Subcutaneous adipose tissue (tissue), 4 donors: Measurements from ENCODE around the gene ZNF407. TPM values are rescaled to one million over a fixed set of nuclear protein-coding genes. Genes with fewer than 3 reads are reported as not detected.

Experiments
- CTCF ChIP-seq: fragments of 450-650 bp; IDR thresholded peaks from one replicate; pipeline ENCODE4 v1.5.1; 2016; ENCODE audit warnings: low read depth, mild to moderate bottlenecking, control low read depth, antibody characterized with exemption, moderate library complexity
- total RNA-seq, 4 donors: library from RNA; depleted of rRNA; stranded (reverse); fragments of >200 nt; gene quantifications; one replicate each; pipeline ENCODE4 v1.1.0, GENCODE V29; 2016

The ZNF407 gene
- total RNA-seq, 4 donors from 2014 or later = 16.0 to 24.3 (median 19.6) TPM

- no peak for TF ChIP-seq CTCF
Observed at GRCh38 chr18:74994502-74995418, 397.1 kb downstream of the ZNF407 start.

- no peak for TF ChIP-seq CTCF
Observed at GRCh38 chr18:74995419-74995736, 397.7 kb downstream of the ZNF407 start.

- TF ChIP-seq CTCF = no peak
Observed at GRCh38 chr18:74996055-74996454, 398.4 kb downstream of the ZNF407 start.

- no peak for TF ChIP-seq CTCF
Observed at GRCh38 chr18:74996996-74997395, 399.3 kb downstream of the ZNF407 start.

- no peak for TF ChIP-seq CTCF
Observed at GRCh38 chr18:75000920-75001319, 403.2 kb downstream of the ZNF407 start.

GRCh38 chr18:75003039-75003438 lies 405.4 kb downstream of the ZNF407 start:
- no peak for TF ChIP-seq CTCF

- no peak for TF ChIP-seq CTCF
Observed at GRCh38 chr18:75003764-75004690, 406.4 kb downstream of the ZNF407 start.
